ENCODE data around the gene LEMD1.
A peak's percentile ranks its signal among the peaks of the same experiment; 100 is the strongest.
"Not testable (repeated sequence)": the region's sequence is repeated elsewhere in the genome, so short reads cannot be mapped to it uniquely, and the experiment has no call there.

The LEMD1 gene

DNA sequence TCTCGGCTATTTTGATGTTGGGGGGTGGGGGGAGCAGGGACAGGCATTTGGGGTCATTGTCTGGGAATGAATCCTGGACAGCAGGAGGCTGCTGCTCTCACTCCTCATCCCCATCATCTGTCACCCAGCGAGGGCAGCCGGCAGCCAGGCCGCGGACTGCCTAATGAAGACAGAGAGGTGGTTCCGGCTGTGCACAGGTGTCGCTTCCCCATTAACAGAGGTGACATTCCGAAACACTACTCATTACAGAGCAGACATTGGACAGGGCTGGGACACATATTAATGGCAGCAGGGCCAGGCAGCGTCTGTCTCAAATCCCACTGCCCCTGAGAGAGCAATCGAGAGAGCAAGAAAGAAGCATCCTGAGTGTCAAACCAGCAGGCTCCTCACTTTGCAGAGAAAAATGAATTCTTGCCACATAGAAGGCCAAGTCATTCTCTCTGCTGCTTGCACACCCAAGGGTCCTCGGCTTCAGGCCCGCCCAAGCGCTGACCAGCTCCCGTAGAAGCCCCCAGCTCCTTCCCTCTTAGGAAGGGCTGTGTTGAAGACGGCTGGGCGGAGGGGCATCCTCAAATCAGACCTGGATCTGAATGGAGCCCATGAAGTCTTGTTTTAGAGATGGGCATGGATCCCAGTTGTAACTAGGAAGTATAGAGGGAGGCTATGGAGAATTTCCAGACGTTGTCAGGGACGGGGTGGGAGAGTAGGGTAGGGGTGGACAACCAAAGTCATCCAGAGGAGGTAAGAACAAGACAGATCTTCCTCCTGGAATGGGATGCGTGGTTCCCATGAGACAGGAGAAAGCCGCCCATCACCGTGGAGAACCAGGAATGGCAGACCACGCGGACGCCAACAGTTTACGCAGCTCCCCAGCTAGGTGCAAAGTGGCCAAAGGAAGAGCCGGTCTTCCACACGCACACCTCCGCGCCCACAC lies 8.2 kb upstream of the LEMD1 start:
- no peak for DNase-seq

DNA sequence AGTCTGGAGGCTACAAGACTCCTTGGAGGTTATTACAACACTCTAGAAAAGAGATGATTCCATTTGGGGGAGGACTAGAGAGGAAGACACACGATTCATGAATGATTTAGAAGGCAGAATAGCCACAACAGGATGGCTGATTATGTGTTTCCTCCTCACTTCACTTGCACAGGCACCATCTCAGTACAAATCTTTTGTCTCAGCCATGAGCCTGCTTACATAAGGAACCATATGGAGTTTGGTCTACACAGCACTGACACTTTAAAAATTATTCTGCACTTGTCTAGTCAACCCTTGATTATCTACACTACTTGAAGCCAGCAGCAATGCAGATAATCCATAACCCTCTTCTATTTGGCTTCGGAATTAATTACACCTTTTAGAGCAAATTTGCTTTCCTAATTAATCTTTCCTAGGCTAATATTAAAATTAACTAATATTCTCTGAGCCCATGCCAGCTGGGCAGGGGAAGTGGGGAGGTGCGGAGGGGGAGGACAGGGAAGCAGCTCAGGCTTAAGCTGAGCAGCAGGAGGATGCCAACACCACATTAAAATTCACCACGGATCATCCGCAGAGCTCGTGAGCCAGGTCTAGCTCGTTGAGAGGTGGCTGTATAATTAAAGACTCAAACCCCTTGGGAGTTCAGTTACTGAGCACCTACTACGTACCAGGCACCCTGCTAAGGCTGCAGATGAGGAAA lies 3.2 kb upstream of the LEMD1 start:
- DNase-seq: no peak

DNA sequence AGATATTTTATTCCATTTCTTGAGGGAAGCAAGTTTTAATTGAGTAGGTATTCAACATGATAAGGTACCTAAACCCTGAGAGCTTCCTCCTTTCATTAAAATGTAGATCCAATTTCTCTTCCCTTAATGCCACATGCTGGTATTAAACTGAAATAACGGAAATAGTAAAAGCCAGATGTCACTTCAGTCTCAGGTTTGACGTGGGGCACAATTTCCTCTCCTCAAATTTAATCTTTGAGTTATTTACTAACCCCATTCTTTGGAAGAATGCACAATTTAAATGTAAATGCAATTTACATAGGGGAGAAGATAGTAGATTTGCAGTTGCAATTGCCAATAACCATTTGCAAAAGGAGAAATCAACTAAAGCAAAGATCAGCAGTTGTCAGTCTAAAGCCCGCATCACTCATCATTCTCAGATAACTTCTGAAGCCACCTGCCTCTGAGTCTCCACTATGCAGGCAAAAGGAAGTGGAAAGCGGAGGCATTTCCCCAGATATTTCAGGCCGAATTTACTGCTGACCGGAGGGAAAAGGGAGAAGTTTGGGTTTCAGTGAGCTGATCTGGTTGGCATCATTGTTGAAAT lies 2.1 kb upstream of the LEMD1 start:
- DNase-seq: no peak

DNA sequence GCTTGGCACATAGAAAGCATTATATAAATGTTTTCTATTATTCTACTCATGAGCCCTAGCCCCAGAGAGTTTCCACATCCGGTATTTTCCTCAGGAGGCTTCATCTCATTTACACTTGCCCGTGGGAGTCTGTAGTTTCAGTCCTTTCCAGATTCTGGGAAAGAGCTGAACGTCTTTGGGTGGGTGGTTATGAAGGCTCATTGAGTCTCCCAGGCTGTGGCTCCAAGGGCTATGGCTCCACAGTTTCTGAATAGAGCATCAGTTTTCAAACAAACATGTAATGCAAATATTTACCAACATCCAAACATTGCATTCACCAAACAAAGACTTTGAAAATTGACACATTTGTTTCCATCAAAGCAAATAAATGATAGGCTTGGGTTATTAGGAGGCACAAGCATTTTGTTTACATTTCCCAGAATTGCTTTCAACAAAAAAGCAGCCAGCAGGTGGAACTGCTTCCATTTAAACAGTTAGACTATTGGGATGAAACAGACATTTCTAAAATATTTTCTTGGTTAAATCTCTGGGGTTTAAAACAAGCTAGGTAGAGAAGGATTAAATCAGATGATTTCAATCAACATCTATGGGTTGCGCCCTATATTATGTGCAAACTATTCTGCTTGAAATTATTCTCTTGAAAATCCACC lies 1.3 kb upstream of the LEMD1 start:
- DNase-seq: no peak

DNA sequence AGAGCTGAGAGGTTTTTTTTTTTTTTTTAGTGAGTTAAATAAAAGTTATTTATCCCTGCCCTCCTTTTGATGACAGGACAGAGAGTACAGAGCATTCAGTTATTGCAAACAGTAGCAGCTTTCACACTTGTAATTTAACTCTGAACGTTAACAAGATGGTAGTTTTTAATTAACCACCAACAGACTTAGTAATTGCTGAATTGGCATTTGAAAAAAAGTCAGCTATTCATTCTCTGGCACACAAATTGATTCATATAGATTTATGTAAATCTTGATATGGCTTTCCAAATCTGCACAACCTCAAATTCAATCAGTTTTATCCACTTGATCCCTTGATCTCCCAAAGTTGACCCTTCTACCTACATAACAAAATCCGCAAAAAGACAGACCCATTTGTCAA lies 918 bp downstream of the LEMD1 start:
- DNase-seq: no peak

DNA sequence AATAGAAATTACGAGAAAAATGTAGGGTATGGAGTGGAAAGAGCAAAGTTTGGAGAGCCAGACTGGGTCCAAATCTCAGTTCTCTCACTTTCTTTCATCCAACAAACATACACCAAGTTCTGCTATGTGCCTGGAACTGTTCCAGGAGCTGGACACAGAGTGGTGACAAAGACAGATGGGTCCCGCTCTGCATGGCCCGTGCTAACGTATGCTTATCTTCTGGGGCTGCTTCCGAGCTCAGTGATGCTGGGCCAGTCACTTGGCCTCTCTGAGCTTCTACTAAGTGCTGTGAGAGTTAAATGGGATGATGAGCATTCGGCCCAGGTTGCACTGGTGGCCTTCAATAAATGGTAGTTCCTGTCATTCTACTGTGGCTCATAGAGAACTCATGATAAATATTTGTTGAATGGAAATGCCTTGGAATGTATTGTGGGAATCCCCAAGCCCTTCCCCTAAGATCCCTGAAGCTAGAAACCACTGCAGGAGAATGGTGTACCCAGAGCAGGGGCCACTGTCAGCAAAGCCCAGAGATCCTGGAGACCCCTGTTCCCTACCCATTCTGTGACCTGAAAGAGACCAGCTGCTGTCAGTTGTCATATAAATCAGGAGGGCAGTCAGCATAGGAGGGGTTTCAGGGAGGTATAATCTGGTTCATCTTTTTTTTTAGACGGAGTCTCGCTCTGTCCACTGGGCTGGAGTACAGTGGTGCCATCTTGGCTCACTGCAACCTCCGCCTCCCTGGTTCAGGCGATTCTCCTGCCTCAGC lies 3.8 kb downstream of the LEMD1 start:
- peak; percentile 79 for DNase-seq

DNA sequence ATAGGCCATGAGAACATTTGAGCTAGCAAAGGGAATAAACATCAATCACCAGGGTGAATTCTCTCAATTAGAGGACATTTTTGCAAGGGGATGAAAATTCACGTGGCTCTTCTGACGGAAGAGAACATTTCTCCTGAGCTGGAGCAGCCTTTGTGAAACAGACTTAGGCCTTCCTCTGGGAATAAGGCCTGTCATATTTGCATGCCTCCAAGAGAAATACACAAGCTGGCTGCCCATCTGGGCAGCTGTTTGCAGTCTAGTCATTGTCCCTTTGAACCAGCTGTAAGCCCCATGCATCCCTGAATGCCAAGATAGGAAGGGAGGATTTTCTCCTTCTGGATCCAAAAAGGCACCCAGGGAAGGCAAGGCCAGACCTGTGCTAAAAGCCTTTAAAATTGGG lies 5.5 kb downstream of the LEMD1 start:
- DNase-seq: peak; percentile 65

DNA sequence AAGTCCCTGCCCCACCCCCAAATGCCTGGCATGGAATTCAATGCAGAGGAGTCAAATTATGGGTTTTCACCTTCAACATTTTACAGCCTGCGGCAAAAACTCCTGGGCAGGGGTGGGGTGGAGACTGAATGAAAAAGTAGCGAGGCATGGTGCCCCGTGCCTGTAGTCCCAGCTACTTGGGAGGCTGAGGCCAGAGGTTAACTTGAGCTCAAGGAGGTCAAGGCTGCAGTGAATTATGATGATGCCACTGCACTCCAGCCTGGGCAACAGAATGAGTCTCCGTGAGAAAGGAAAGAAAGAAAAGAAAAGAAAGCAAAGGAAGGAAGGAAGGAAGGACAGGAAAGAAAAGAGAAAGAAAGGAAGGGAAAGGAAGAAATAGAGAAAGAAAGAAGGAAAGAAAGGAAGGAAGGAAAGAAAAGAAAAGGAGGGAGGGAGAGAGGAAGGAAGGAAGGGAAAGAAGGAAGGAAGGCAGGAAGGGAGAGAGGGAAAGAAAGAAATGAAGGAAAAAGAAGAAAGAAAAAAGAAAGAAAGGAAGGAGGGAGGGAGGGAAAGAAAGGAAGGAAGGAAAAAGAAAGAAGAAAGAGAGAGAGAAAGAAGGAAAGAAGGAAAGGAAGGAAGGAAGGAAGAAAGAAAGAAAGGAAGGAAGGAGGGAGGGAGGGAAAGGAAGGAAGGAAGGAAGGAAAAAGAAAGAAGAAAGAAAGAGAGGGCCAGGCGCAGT lies 11.1 kb downstream of the LEMD1 start:
- no peak for DNase-seq

DNA sequence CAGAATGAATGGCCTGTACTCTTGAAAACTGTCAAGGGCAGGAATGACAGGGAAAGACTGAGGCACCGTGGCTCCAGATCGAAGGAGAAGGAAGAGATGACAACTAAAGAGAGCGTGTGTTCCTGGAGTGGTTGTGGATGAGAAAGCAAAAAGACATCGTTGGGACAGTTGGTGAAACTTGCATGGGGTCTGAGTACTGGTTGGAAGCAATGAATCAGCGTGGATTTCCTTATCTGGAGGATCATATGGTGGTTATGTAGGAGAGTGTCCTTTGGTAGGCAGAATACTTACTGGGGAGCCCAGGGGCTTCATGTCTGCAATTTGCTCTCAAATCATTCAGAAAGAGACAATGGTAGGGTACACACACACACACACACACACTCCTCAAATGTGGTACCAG lies 13.9 kb downstream of the LEMD1 start:
- DNase-seq: no peak

DNA sequence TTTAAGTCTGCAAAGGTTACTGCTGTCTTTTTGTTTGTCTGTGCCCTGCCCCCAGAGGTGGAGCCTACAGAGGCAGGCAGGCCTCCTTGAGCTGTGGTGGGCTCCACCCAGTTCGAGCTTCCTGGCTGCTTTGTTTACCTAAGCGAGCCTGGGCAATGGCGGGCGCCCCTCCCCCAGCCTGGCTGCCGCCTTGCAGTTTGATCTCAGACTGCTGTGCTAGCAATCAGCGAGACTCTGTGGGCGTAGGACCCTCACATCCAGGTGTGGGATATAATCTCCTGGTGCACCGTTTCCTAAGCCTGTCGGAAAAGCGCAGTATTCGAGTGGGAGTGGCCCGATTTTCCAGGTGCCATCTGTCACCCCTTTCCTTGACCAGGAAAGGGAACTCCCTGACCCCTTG lies 15.6 kb downstream of the LEMD1 start:
- DNase-seq: not testable (repeated sequence)

DNA sequence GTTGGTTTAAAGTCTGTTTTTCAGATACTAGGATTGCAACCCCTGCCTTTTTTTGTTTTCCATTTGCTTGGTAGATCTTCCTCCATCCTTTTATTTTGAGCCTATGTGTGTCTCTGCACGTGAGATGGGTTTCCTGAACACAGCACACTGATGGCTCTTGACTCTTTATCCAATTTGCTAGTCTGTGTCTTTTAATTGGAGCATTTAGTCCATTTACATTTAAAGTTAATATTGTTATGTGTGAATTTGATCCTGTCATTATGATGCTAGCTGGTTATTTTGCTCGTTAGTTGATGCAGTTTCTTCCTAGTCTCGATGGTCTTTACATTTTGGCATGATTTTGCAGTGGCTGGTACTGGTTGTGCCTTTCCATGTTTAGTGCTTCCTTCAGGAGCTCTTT lies 17.4 kb downstream of the LEMD1 start:
- DNase-seq: not testable (repeated sequence)

DNA sequence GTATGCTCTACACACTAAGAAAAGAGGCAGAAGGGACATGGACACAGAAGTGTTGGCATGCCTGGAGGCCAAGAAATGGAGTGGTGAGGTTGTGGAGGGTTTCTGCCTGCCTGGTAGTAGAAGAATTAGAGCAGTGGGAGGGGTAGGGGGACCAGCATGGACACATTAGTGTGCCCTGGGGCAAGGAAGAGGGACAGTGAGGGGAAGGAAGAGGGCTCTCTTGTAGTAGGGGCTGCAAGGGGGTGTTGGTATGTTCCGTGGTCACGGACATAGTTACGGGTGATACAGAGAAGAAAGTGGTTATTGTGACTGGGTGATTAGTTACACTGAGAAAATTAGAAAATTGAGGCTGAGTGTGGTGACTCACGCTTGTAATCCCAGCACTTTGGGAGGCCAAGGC lies 23.3 kb downstream of the LEMD1 start:
- DNase-seq: no peak

DNA sequence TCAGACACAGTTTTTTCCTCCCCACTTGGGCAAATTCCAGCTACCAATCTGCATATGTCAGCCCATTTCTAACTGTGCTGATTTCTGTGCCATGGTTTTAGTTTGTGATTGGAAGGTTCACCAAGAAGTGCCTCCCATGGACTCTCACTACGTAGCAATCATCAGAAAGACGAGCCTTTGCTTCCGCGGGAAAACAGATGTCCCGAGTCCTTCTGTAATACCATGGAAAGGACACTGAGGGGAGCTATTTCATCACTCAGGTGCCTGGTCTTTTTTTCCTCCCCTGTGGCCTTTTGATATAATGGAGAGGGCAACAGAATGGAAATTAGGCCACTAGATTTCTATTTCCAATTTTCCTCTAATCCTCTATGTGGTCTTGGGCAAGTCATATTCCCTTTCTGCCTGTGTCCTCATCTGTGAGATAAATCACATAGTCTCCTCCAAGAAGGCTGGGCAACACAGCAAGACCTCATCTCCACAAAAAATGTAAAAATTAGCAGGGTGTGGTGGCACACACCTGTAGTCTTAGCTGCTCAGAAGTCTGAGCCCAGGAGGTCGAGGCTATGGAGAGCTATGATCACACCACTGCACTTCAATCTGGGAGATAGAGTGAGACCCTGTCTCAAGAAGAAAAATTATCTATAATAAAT lies 24.8 kb downstream of the LEMD1 start:
- DNase-seq: peak; percentile 86

DNA sequence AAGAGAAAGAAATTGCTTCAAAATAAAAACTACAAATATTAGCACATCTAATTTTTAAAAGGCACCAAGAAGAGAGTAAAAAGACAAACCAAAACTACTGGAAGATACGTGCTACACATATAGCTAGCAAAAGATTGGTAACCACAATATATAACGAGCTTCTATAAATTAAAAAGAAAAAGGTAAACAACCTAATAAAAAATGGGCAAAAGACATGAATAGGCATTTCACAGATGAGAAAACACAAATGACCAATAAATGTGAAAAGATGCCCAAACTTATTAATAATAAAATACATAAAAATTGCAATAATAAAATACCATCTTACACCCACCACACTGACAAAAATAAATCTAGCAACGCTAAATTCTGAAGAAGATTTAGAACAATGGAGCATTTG lies 26.2 kb downstream of the LEMD1 start:
- no peak for DNase-seq

DNA sequence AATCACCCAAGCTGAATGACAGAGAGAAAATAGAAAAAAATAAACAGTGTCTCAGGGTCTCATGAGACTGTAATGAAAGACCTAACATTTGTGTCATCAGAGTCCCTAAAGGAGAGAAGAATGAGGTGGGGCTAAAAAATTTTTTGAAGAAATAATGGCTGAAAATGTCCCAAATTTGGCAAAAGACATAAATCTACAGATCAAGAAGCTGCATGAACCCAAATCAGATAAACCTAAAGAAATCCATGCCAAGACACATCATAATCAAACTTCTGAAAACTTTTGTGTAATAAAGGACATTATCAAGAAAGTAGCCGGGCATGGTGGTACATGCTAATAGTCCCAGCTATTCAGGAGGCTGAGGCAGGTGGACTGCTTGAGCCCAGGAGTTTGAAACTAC lies 29.2 kb downstream of the LEMD1 start:
- no peak for DNase-seq

DNA sequence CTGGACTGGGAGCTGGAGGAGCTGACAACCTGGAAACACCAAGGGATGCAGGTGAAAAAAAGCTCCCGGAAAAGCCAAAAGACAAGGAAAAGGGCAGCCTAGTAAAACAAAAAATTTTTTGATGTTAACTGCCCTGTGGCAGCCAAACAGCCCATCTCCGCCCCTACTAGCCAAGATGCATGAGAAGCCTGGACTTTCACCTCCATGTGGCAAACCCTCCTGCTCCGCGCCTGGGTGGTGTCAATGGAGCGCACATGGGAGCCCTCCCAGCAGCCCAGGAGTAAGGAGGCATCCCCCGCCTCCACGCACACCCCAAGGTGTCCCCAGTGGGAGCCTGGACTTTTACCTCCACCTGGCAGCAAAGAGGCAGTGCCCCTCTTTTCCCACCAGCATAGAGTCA lies 30.5 kb downstream of the LEMD1 start:
- DNase-seq: no peak

DNA sequence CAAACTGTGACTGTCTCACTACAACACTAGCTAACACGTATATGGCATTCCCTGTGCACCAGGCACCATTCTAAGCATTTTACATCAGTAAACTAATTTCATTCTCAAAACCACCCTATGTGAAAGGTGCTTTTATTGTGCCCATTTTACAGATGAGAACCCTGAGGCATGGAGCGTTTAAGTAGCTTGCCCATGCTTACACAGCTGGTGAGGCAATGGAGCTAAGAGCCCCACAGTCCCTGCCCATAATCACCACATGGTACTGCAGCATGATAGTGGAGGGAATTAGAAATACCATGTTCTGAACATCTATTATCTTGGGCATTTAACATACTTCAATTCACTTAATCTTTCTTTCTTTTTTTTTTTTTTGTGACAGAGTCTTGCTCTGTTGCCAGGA lies 34.0 kb downstream of the LEMD1 start:
- DNase-seq: no peak

DNA sequence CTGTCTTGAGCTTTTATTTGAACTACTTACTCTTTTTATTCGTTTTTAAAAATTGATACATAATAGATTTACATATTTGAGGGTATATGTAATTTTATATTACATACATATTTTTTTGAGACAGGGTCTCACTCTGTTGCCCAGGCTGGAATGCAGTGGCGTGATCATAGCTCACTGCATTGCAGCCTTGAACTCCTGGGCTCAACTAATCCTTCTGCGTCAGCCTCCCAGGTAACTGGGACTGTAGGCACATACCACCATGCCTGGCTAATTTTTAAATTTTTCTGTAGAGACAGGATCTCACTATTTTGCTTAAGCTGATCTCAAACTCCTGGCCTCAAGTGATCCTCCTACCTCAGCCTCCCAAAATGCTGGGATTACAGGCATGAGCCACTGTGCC lies 38.9 kb downstream of the LEMD1 start:
- not testable (repeated sequence) for DNase-seq

DNA sequence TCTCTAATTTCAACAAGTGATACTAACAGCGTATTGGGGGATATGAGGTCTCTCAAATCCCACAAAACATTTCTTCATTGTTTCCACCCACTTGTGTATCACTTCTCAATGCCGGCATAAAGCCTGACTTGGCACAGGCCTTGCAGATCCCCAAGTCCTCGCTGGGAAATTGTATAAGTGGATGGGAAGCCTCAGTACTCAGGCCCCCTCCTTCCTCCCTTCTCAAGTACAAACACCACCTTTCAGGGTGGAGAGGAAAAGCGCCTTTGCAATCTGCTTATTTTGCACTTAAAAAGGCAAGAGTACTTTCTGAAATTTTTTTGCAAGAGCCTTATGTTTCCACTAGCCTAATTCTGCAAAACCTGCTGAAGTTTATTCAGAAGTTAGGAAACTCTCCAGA lies 39.3 kb downstream of the LEMD1 start:
- no peak for DNase-seq

DNA sequence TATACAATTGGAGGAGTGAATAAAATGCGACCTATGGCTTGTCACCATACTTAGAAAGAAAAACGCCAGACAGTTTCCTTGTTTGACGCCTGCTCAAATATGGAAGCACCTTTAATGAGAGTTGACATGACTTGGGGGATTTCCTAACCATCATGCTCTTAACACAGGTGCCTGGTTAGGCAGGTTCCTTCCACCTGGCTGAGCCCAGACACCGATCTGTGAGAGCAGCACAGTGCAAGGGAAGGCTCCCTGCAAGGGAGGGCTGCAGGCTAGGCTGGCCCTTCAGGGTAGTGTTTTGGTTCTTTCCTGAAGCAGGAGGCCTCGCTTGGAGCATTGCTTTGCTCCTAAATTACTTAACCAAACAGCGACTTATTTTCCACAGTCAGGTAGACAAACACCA lies 40.6 kb downstream of the LEMD1 start:
- DNase-seq: no peak

DNA sequence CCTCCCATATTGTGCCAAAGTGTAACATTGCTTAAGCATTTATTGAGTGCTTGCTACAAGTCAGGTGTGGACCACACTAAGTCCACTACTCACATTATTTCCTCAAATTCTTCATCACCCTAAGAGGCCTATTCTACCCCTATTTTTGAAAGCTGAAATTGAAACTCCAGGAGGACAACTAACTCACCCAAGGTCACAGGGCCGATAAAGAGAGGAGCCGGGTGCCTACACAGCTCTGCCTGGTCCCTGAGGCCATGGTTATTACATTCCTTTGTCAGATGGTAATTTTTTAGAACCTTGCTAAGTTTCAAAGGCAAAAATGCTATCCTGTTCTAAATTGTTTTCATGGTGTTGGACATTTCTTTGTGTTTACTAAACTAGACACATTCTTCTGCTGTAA lies 41.0 kb downstream of the LEMD1 start:
- no peak for DNase-seq
